Measurements from ENCODE around the gene LIAS.
"Not testable (repeated sequence)": the region's sequence is repeated elsewhere in the genome, so short reads cannot be mapped to it uniquely, and the experiment has no call there.

LIAS gene

GRCh38 chr4:39502019-39502663 lies 43.3 kb downstream of the LIAS start:
- DNase-seq: no peak

GRCh38 chr4:39502664-39503035 lies 43.8 kb downstream of the LIAS start:
- DNase-seq: not testable (repeated sequence)

GRCh38 chr4:39504538-39504937 lies 45.7 kb downstream of the LIAS start:
- no peak for DNase-seq

GRCh38 chr4:39505581-39505980 lies 46.7 kb downstream of the LIAS start:
- no peak for DNase-seq

- DNase-seq: no peak
Measured at GRCh38 chr4:39510348-39510929, 51.6 kb downstream of the LIAS start.

GRCh38 chr4:39514266-39514665 lies 55.4 kb downstream of the LIAS start:
- DNase-seq: not testable (repeated sequence)

GRCh38 chr4:39514888-39515401 lies 56.1 kb downstream of the LIAS start:
- DNase-seq: no peak

- DNase-seq: not testable (repeated sequence)
Measured at GRCh38 chr4:39515669-39516401, 57.0 kb downstream of the LIAS start.

- no peak for DNase-seq
Measured at GRCh38 chr4:39516407-39516966, 57.6 kb downstream of the LIAS start.

- DNase-seq: no peak
Measured at GRCh38 chr4:39518484-39518883, 59.6 kb downstream of the LIAS start.

GRCh38 chr4:39521253-39521919 lies 62.5 kb downstream of the LIAS start:
- no peak for DNase-seq

- no peak for DNase-seq
Measured at GRCh38 chr4:39522068-39522467, 63.2 kb downstream of the LIAS start.

GRCh38 chr4:39524161-39524957 lies 65.5 kb downstream of the LIAS start:
- DNase-seq: no peak

- DNase-seq: no peak
Measured at GRCh38 chr4:39525822-39526690, 67.2 kb downstream of the LIAS start.

GRCh38 chr4:39526765-39527295 lies 68.0 kb downstream of the LIAS start:
- peak; percentile 11 for DNase-seq

GRCh38 chr4:39527296-39528060 lies 68.6 kb downstream of the LIAS start, which contains the start of gene UGDH:
UGDH (minus strand) TSS chr4:39527439; CDS start chr4:39521512, 5,927 bp downstream.
- DNase-seq: peak; percentile 90

GRCh38 chr4:39528061-39528465 lies 69.2 kb downstream of the LIAS start:
- no peak for DNase-seq
